ENCODE measurements around the gene LURAP1L.

DNA sequence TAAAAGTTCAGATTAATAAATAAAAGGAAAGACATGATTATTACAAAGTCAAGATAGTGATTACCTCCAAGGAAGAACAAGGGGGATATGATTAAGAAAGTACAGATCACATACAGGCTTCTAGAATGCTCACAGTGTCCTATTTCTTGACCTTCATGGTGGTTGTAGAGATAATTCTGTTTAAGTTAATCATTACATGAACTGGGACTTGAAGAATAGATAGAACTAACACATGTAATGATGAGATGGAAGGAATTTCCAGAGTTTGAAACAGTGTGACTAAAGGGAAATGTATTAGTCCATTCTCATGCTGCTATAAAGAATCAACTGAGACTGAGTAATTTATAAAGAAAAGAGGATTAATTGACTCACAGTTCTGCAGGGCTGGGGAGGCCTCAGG, 72.7 kb downstream of the LURAP1L start:
- TF ChIP-seq TAF1 (IDR thresholded peaks at IDR 0.05; ENCODE audit: low read depth, low read length), result no peak
- no peak for TF ChIP-seq POLR2A (IDR thresholded peaks at IDR 0.05; ENCODE audit: low read depth, low read length)
- TF ChIP-seq POLR2AphosphoS5 (IDR thresholded peaks at IDR 0.05; ENCODE audit: low read depth, low read length), result no peak
- TF ChIP-seq PAX5 (IDR thresholded peaks at IDR 0.05; ENCODE audit: insufficient read depth, low read length, severe bottlenecking), result no peak

Data from GM12891 (cell line).